Activated CD4-positive, alpha-beta T cell treated with anti-CD3 and anti-CD28 coated beads, Interleukin-2, amount 50 U/mL, for 16 hours (primary cell): ENCODE results near the gene CD200R1.
"Not testable (repeated sequence)": the region's sequence is repeated elsewhere in the genome, so short reads cannot be mapped to it uniquely, and the experiment has no call there.

ENCODE experiments used
- DNase-seq: peaks from one replicate; pipeline ENCODE4 v3.0.0-alpha.2; 2020

Gene CD200R1

GRCh38 chr3:112973325-112974177, 1.4 kb downstream of the CD200R1 start:
- DNase-seq: peak; percentile 87

- DNase-seq: no peak
These were observed 2.7 kb downstream of the CD200R1 start for GRCh38 chr3:112972158-112972557.

- peak; percentile 33 for DNase-seq
These were observed 7.1 kb downstream of the CD200R1 start for GRCh38 chr3:112967828-112968227.

- no peak for DNase-seq
These were observed 7.5 kb downstream of the CD200R1 start for GRCh38 chr3:112967425-112967824.

- DNase-seq: no peak
These were observed 8.3 kb downstream of the CD200R1 start for GRCh38 chr3:112966633-112967032.

- DNase-seq: no peak
These were observed 9.2 kb downstream of the CD200R1 start for GRCh38 chr3:112965656-112966055.

GRCh38 chr3:112963683-112964082, 11.2 kb downstream of the CD200R1 start:
- DNase-seq: no peak

GRCh38 chr3:112958811-112959560, 15.9 kb downstream of the CD200R1 start:
- peak; percentile 77 for DNase-seq

- no peak for DNase-seq
These were observed 18.6 kb downstream of the CD200R1 start for GRCh38 chr3:112956351-112956750.

- no peak for DNase-seq
These were observed 26.5 kb downstream of the CD200R1 start for GRCh38 chr3:112948346-112948838.

GRCh38 chr3:112931736-112932521, 43.0 kb downstream of the CD200R1 start:
- DNase-seq: no peak

GRCh38 chr3:112930771-112931170, 44.1 kb downstream of the CD200R1 start:
- DNase-seq: no peak

GRCh38 chr3:112925969-112926368, 48.9 kb downstream of the CD200R1 start:
- DNase-seq: no peak

GRCh38 chr3:112925560-112925959, 49.3 kb downstream of the CD200R1 start:
- no peak for DNase-seq

- DNase-seq: not testable (repeated sequence)
These were observed 55.4 kb downstream of the CD200R1 start for GRCh38 chr3:112919541-112919940.

GRCh38 chr3:112908252-112908651, 66.7 kb downstream of the CD200R1 start:
- no peak for DNase-seq

- no peak for DNase-seq
These were observed 70.1 kb downstream of the CD200R1 start for GRCh38 chr3:112904786-112905185.

- DNase-seq: no peak
These were observed 74.8 kb downstream of the CD200R1 start for GRCh38 chr3:112900113-112900512.

GRCh38 chr3:112897791-112898190, 77.1 kb downstream of the CD200R1 start:
- DNase-seq: no peak

GRCh38 chr3:112894258-112894657, 80.6 kb downstream of the CD200R1 start:
- no peak for DNase-seq

GRCh38 chr3:112889357-112889756, 85.5 kb downstream of the CD200R1 start:
- DNase-seq: no peak

GRCh38 chr3:112888381-112889085, 86.4 kb downstream of the CD200R1 start:
- no peak for DNase-seq
